Kidney (tissue), 14 donors: Measurements from ENCODE around the gene MYCL. TPM values are rescaled to one million over a fixed set of nuclear protein-coding genes. Genes with fewer than 3 reads are reported as not detected.

ENCODE experiments used
- DNase-seq, 5 donors: peaks; one replicate each; pipeline ENCODE4 v3.0.0-alpha.2; 2013 to 2020
- FAIRE-seq: peaks from 2 replicates; lab custom pipeline; 2012; peaks lifted over from hg19 to GRCh38; lab: Jason Lieb, UNC
- H3K27ac ChIP-seq, 2 donors: one replicate each; pipeline ENCODE4 v1.7.0; 2013; ENCODE audit warnings: low read depth in 2 of 2, low read length in 2 of 2, inconsistent platforms in 1 of 2
- H3K27me3 ChIP-seq: one replicate; pipeline ENCODE4 v1.7.1; 2013; ENCODE audit warnings: low read length, inconsistent platforms; ENCODE audit not compliant: control insufficient read depth, insufficient read depth
- H3K36me3 ChIP-seq, 3 donors: one replicate each; pipeline versions ENCODE4 v1.7.0 to v1.7.1; 2013; ENCODE audit warnings: low read length in 3 of 3, control low read depth in 1 of 3, inconsistent platforms in 1 of 3; ENCODE audit not compliant: insufficient read depth in 3 of 3, control insufficient read depth in 2 of 3
- H3K4me1 ChIP-seq, 3 donors: one replicate each; pipeline versions ENCODE4 v1.7.0 to v1.7.1; 2013; ENCODE audit warnings: low read length in 3 of 3, inconsistent platforms in 1 of 3, low read depth in 1 of 3; ENCODE audit not compliant: control insufficient read depth in 2 of 3, insufficient read depth in 2 of 3
- H3K4me3 ChIP-seq, 3 donors: one replicate each; pipeline versions ENCODE4 v1.7.0 to v1.8.1; 2013; ENCODE audit warnings: low read length in 3 of 3, control low read depth in 1 of 3, inconsistent platforms in 1 of 3
- H3K9ac ChIP-seq, 3 donors: one replicate each; pipeline versions ENCODE4 v1.7.0 to v1.7.1; 2013; ENCODE audit warnings: low read length in 3 of 3, control low read depth in 1 of 3, inconsistent platforms in 1 of 3
- H3K9me3 ChIP-seq, 3 donors: one replicate each; pipeline versions ENCODE4 v1.7.0 to v1.7.1; 2013; ENCODE audit warnings: low read length in 3 of 3, control low read depth in 1 of 3, inconsistent platforms in 1 of 3; ENCODE audit not compliant: control insufficient read depth in 2 of 3, insufficient read depth in 1 of 3
- CTCF ChIP-seq: IDR thresholded peaks from 3 replicates; pipeline ENCODE4 v1.5.1; 2012; ENCODE audit warnings: mild to moderate bottlenecking, moderate library complexity, borderline replicate concordance; ENCODE audit not compliant: insufficient read depth; ENCODE audit errors: extremely low read depth
- intact Hi-C: fragments of 100-400 bp; cut with DNase I; formaldehyde crosslinking; loops from one replicate; pipeline ENCODE4 v1.11.1; 2022
- polyA plus RNA-seq: library from polyadenylated mRNA; stranded (reverse); fragments of 350-450 nt; fragmentation: Illumina TruSeq; extraction: RNeasy Lipid Tissue Mini Kit (QIAGEN cat#74804); gene quantifications from one replicate; pipeline ENCODE4 v1.2.3, GENCODE V29; 2014; ENCODE audit warnings: low read depth, low replicate concordance; ENCODE audit not compliant: insufficient read depth
- total RNA-seq: library from RNA; stranded (reverse); fragmentation: NEBNext Ultra II Directional; extraction: Animal tissue kit (Norgen Biotek cat#: 25700); gene quantifications from one replicate; pipeline ENCODE4 v1.2.1, GENCODE V29; 2021
- donor health status: control.
- donor health status: control.
- donor health status: control.
- donor health status: control.
- donor health status: control.
- donor health status: DM: yes; HTN: yes; CAD: no.
- donor health status: Normal renal cell carcinoma (clear cell type).

MYCL gene
- total and polyA plus RNA-seq, 2 donors from 2014 or later: 1.7 to 4.2 TPM

- Histone ChIP-seq H3K4me1 (no peaks in the 10 kb centered on the region), H3K27me3 (no peaks in the 10 kb centered on the region), H3K9ac (no peak overlapping the region), H3K36me3 (no peaks in the 10 kb centered on the region), H3K4me3 (no peak overlapping the region), H3K27ac (no peak overlapping the region), H3K9me3 (no peaks in the 10 kb centered on the region)
- intact Hi-C loops: no loop called here
- DNase-seq: no peak
- TF ChIP-seq CTCF: no peak
- FAIRE-seq: no peak
Measured at GRCh38 chr1:39946216-39946615, 44.5 kb upstream of the MYCL start.

- no peak overlapping the region for H3K4me3 ChIP-seq
- no peaks in the 10 kb centered on the region for H3K4me1 ChIP-seq
- no peak for TF ChIP-seq CTCF
- no peak for FAIRE-seq
- no peaks in the 10 kb centered on the region for H3K36me3 ChIP-seq
- intact Hi-C loops: no loop called here
- H3K27me3 ChIP-seq: no peaks in the 10 kb centered on the region
- no peak overlapping the region for H3K9ac ChIP-seq
- H3K9me3 ChIP-seq: no peaks in the 10 kb centered on the region
- no peak overlapping the region for H3K27ac ChIP-seq
- DNase-seq: no peak
Measured at GRCh38 chr1:39944410-39945112, 42.8 kb upstream of the MYCL start.

- TF ChIP-seq CTCF: no peak
- Histone ChIP-seq H3K27ac (no peak overlapping the region), H3K9ac (no peak overlapping the region), H3K27me3 (no peaks in the 10 kb centered on the region), H3K9me3 (no peaks in the 10 kb centered on the region), H3K36me3 (no peaks in the 10 kb centered on the region), H3K4me1 (no peaks in the 10 kb centered on the region), H3K4me3 (no peak overlapping the region)
- intact Hi-C loops: no loop called here
- DNase-seq (no peak), FAIRE-seq (no peak)
Measured at GRCh38 chr1:39943471-39944290, 42.0 kb upstream of the MYCL start.
